CD14-positive monocyte (primary cell): Measurements from ENCODE around the gene LTF. TPM values are rescaled to one million over a fixed set of nuclear protein-coding genes. Genes with fewer than 3 reads are reported as not detected.

ENCODE experiments used
- DNase-seq, 3 donors: peaks; one replicate each; pipeline ENCODE4 v3.0.0-alpha.2; 2011 to 2022
- H2AFZ ChIP-seq: 2 replicates; pipeline ENCODE4 v1.6.0; 2012; ENCODE audit warnings: mild to moderate bottlenecking, low read depth, low read length, inconsistent platforms; ENCODE audit not compliant: insufficient read depth, poor library complexity, severe bottlenecking
- H3K27ac ChIP-seq, 2 donors: 1 replicate in 1 of 2; 2 replicates in 1 of 2; pipeline ENCODE4 v1.5.1; 2012 to 2013; ENCODE audit warnings: low read length in 2 of 2, control low read depth in 1 of 2, inconsistent platforms in 1 of 2, low read depth in 1 of 2, mild to moderate bottlenecking in 1 of 2
- H3K27me3 ChIP-seq, 2 donors: one replicate each; pipeline versions ENCODE4 v1.6.0 to v1.6.1; 2011 to 2013; ENCODE audit warnings: low read length in 2 of 2; ENCODE audit not compliant: control insufficient read depth in 2 of 2, insufficient read depth in 2 of 2
- H3K36me3 ChIP-seq, 2 donors: replicated peaks in 1 of 2; 1 replicate in 1 of 2; 2 replicates in 1 of 2; pipeline versions ENCODE4 v1.5.1 to v1.6.1; 2012 to 2013; ENCODE audit warnings: low read length in 2 of 2, control low read depth in 1 of 2, inconsistent platforms in 1 of 2, mild to moderate bottlenecking in 1 of 2; ENCODE audit not compliant: insufficient read depth in 2 of 2, control insufficient read depth in 1 of 2
- H3K4me1 ChIP-seq, 2 donors: 1 replicate in 1 of 2; 2 replicates in 1 of 2; pipeline versions ENCODE4 v1.5.1 to v1.6.1; 2012 to 2013; ENCODE audit warnings: low read length in 2 of 2, control low read depth in 1 of 2, inconsistent platforms in 1 of 2, mild to moderate bottlenecking in 1 of 2, moderate library complexity in 1 of 2; ENCODE audit not compliant: insufficient read depth in 2 of 2, control insufficient read depth in 1 of 2
- H3K4me2 ChIP-seq: replicated peaks from 2 replicates; pipeline ENCODE3; 2012; ENCODE audit warnings: low read length, moderate library complexity, mild to moderate bottlenecking; ENCODE audit not compliant: poor library complexity, severe bottlenecking; ENCODE audit errors: extremely low read depth
- H3K4me3 ChIP-seq, 3 experiments: fragments of 200-600 bp in 1 of 3; sonication (generic) in 1 of 3; replicated peaks in 1 of 3; 1 replicate in 2 of 3; 2 replicates in 1 of 3; pipeline ENCODE4 v1.5.1; 2011 to 2013; ENCODE audit warnings: low read length in 3 of 3, mild to moderate bottlenecking in 3 of 3, control low read depth in 2 of 3, low read depth in 2 of 3, inconsistent platforms in 1 of 3, moderate library complexity in 1 of 3
- H3K79me2 ChIP-seq: 2 replicates; pipeline ENCODE4 v1.6.0; 2012; ENCODE audit warnings: mild to moderate bottlenecking, control low read depth, inconsistent platforms, low read length, moderate library complexity; ENCODE audit not compliant: insufficient read depth
- H3K9ac ChIP-seq: 2 replicates; pipeline ENCODE4 v1.6.0; 2017; ENCODE audit warnings: low read length, mild to moderate bottlenecking; ENCODE audit not compliant: insufficient read depth, poor library complexity, severe bottlenecking
- H3K9me3 ChIP-seq, 2 donors: replicated peaks in 1 of 2; 1 replicate in 1 of 2; 2 replicates in 1 of 2; pipeline versions ENCODE4 v1.5.1 to v1.6.1; 2012 to 2013; ENCODE audit warnings: low read length in 2 of 2, control low read depth in 1 of 2; ENCODE audit not compliant: control insufficient read depth in 1 of 2, insufficient read depth in 1 of 2
- H4K20me1 ChIP-seq: 2 replicates; pipeline ENCODE4 v1.6.0; 2012; ENCODE audit warnings: mild to moderate bottlenecking, low read length, control low read depth, moderate library complexity; ENCODE audit not compliant: insufficient read depth
- H3K27ac Mint-ChIP-seq, 7 donors: one replicate each; pipeline ENCODE4 v1.8.0; 2020; ENCODE audit warnings: mild to moderate bottlenecking in 7 of 7, mixed read lengths in 7 of 7, moderate library complexity in 6 of 7, inconsistent platforms in 2 of 7
- H3K27me3 Mint-ChIP-seq, 3 donors: one replicate each; pipeline ENCODE4 v1.8.0; 2021 to 2022; ENCODE audit warnings: low read depth in 3 of 3, mild to moderate bottlenecking in 3 of 3, mixed read lengths in 3 of 3, moderate library complexity in 3 of 3, inconsistent platforms in 1 of 3
- H3K36me3 Mint-ChIP-seq, 2 donors: one replicate each; pipeline ENCODE4 v1.8.0; 2020; ENCODE audit warnings: mixed read lengths in 2 of 2, inconsistent platforms in 1 of 2, mild to moderate bottlenecking in 1 of 2
- H3K4me1 Mint-ChIP-seq: one replicate; pipeline ENCODE4 v1.8.0; 2020; ENCODE audit warnings: mild to moderate bottlenecking, mixed read lengths
- H3K4me3 Mint-ChIP-seq, 2 donors: one replicate each; pipeline ENCODE4 v1.8.0; 2020; ENCODE audit warnings: mild to moderate bottlenecking in 2 of 2, mixed read lengths in 2 of 2, moderate library complexity in 1 of 2
- H3K9me3 Mint-ChIP-seq, 7 donors: one replicate each; pipeline ENCODE4 v1.8.0; 2020 to 2022; ENCODE audit warnings: mixed read lengths in 7 of 7, mild to moderate bottlenecking in 6 of 7, moderate library complexity in 6 of 7, inconsistent platforms in 2 of 7
- CTCF ChIP-seq: fragments of 200-600 bp; IDR thresholded peaks from one replicate; pipeline ENCODE4 v1.8.0; 2022; ENCODE audit warnings: antibody characterized with exemption, mild to moderate bottlenecking
- WGBS: methylation state at CpG from one replicate; pipeline ENCODE4 v1.1.5; 2013; ENCODE audit warnings: missing lambda C conversion rate; ENCODE audit not compliant: insufficient coverage; 5-methylcytosine and 5-hydroxymethylcytosine counted together
- intact Hi-C, 2 donors: fragments of 100-400 bp; cut with micrococcal nuclease; formaldehyde crosslinking; loops; one replicate each; pipeline versions ENCODE4 v1.15.0 to v1.15.1; 2023
- polyA plus RNA-seq, 3 donors: library from polyadenylated mRNA; depleted of rRNA in 1 of 3; unstranded in 2 of 3; stranded (reverse) in 1 of 3; fragments of 300-500 nt in 2 of 3; fragments of >200 nt in 1 of 3; fragmentation: Illumina TruSeq in 2 of 3; gene quantifications; 1 replicate in 2 of 3; 2 replicates in 1 of 3; pipeline ENCODE4 v1.2.3, GENCODE V29; 2012 to 2021

The LTF gene
- polyA plus RNA-seq, 3 donors: not detected

- DNase-seq: peak; percentile 57 to 82 (median 64)
- peaks cover 0 to 12% (median 5%) of the 10 kb centered on the region in 7 donors for H3K9me3 Mint-ChIP-seq
- Histone ChIP-seq H2AFZ (no peak overlapping the region), H3K79me2 (no peaks in the 10 kb centered on the region), H3K9me3 (no peaks in the 10 kb centered on the region), H3K27me3 (peaks cover 5 to 32% of the 10 kb centered on the region in 2 donors), H3K9ac (no peak overlapping the region), H4K20me1 (no peaks in the 10 kb centered on the region), H3K4me2 (no peak overlapping the region), H3K4me1 (peaks cover 21 to 22% of the 10 kb centered on the region in 2 donors), H3K4me3 (no peak overlapping the region), H3K27ac (no peak overlapping the region), H3K36me3 (no peaks in the 10 kb centered on the region)
- WGBS: no CpG with 5 or more reads among the region's 3 CpGs
- intact Hi-C loops: no loop called here
- no peak overlapping the region for H3K4me3 Mint-ChIP-seq
- no peaks in the 10 kb centered on the region for H3K36me3 Mint-ChIP-seq
- peak overlapping the region in 2 of 7 donors; percentile 60 to 69 for H3K27ac Mint-ChIP-seq
- no peak for TF ChIP-seq CTCF
- H3K27me3 Mint-ChIP-seq: peaks cover 32 to 48% (median 42%) of the 10 kb centered on the region in 3 donors
- peaks cover 30% of the 10 kb centered on the region for H3K4me1 Mint-ChIP-seq
These were observed 2.6 kb downstream of the LTF start for GRCh38 chr3:46462111-46462510.

- H3K9ac ChIP-seq: no peak overlapping the region
- H3K27me3 ChIP-seq: peaks cover 2 to 23% of the 10 kb centered on the region in 2 donors
- H3K4me1 Mint-ChIP-seq: peaks cover 30% of the 10 kb centered on the region
- no peak overlapping the region for H2AFZ ChIP-seq
- DNase-seq: no peak
- peaks cover 0 to 12% (median 5%) of the 10 kb centered on the region in 7 donors for H3K9me3 Mint-ChIP-seq
- no peak overlapping the region for H3K4me2 ChIP-seq
- intact Hi-C loops: no loop called here
- TF ChIP-seq CTCF: no peak
- H3K4me1 ChIP-seq: peaks cover 21 to 22% of the 10 kb centered on the region in 2 donors
- no peak overlapping the region for H3K4me3 Mint-ChIP-seq
- H3K36me3 ChIP-seq: no peaks in the 10 kb centered on the region
- no peaks in the 10 kb centered on the region for H3K79me2 ChIP-seq
- H3K9me3 ChIP-seq: no peaks in the 10 kb centered on the region
- peaks cover 24 to 32% (median 31%) of the 10 kb centered on the region in 3 donors for H3K27me3 Mint-ChIP-seq
- no peaks in the 10 kb centered on the region for H4K20me1 ChIP-seq
- no peak overlapping the region for H3K4me3 ChIP-seq
- no peak overlapping the region for H3K27ac ChIP-seq
- WGBS: 100% methylated on average over 2 of the region's 3 CpGs
- no peaks in the 10 kb centered on the region for H3K36me3 Mint-ChIP-seq
- H3K27ac Mint-ChIP-seq: no peak overlapping the region
These were observed 4.7 kb downstream of the LTF start for GRCh38 chr3:46460051-46460450.
